Mesenchymal stem cell (in vitro differentiated cells and primary cell): ENCODE measurements around the gene LBP.

Experiments
- DNase-seq: peaks from one replicate; pipeline ENCODE4 v3.0.0-alpha.2; 2013
- H2AFZ ChIP-seq: one replicate; pipeline ENCODE4 v1.6.1; 2013; ENCODE audit warnings: low read depth, mild to moderate bottlenecking, control low read depth, inconsistent platforms, low read length, moderate library complexity
- H2AK5ac ChIP-seq: 2 replicates; pipeline ENCODE4 v1.6.1; 2013; ENCODE audit warnings: low read length, moderate library complexity, mild to moderate bottlenecking, inconsistent platforms; ENCODE audit not compliant: severe bottlenecking
- H2BK120ac ChIP-seq: one replicate; pipeline ENCODE4 v1.6.1; 2013; ENCODE audit warnings: low read depth, mild to moderate bottlenecking, inconsistent platforms, low read length, moderate library complexity
- H2BK12ac ChIP-seq, 2 experiments: one replicate each; pipeline ENCODE4 v1.6.1; 2013; ENCODE audit warnings: inconsistent platforms in 2 of 2, low read length in 2 of 2, mild to moderate bottlenecking in 2 of 2, moderate library complexity in 2 of 2, control low read depth in 1 of 2
- H2BK15ac ChIP-seq: one replicate; pipeline ENCODE4 v1.6.1; 2013; ENCODE audit warnings: mild to moderate bottlenecking, low read depth, inconsistent platforms; ENCODE audit not compliant: poor library complexity, severe bottlenecking
- H2BK5ac ChIP-seq: 2 replicates; pipeline ENCODE4 v1.6.1; 2013; ENCODE audit warnings: low read depth, mild to moderate bottlenecking, low read length, control low read depth, inconsistent platforms; ENCODE audit not compliant: poor library complexity, severe bottlenecking
- H3K14ac ChIP-seq, 2 experiments: one replicate each; pipeline ENCODE4 v1.6.1; 2013; ENCODE audit warnings: inconsistent platforms in 2 of 2, low read length in 2 of 2, control low read depth in 1 of 2, mild to moderate bottlenecking in 1 of 2, moderate library complexity in 1 of 2
- H3K18ac ChIP-seq, 2 experiments: one replicate each; pipeline ENCODE4 v1.6.1; 2013; ENCODE audit warnings: inconsistent platforms in 2 of 2, low read length in 2 of 2, control low read depth in 1 of 2, low read depth in 1 of 2, mild to moderate bottlenecking in 1 of 2
- H3K23ac ChIP-seq, 2 experiments: one replicate each; pipeline ENCODE4 v1.6.1; 2013; ENCODE audit warnings: inconsistent platforms in 2 of 2, low read length in 2 of 2, mild to moderate bottlenecking in 2 of 2, moderate library complexity in 2 of 2, control low read depth in 1 of 2
- H3K27ac ChIP-seq: 2 replicates; pipeline ENCODE4 v1.5.1; 2013; ENCODE audit warnings: mild to moderate bottlenecking, moderate library complexity, low read length, control low read depth, inconsistent platforms; ENCODE audit not compliant: poor library complexity, severe bottlenecking
- H3K27me3 ChIP-seq, 2 experiments: 2 replicates each; pipeline versions ENCODE4 v1.6.1 to v1.7.0; 2013; ENCODE audit warnings: low read length in 2 of 2, mild to moderate bottlenecking in 2 of 2, moderate library complexity in 2 of 2, control low read depth in 1 of 2, inconsistent platforms in 1 of 2; ENCODE audit not compliant: control insufficient read depth in 1 of 2, insufficient read depth in 1 of 2
- H3K36me3 ChIP-seq, 2 experiments: 2 replicates each; pipeline versions ENCODE4 v1.6.1 to v1.7.0; 2013; ENCODE audit warnings: low read length in 2 of 2, control low read depth in 1 of 2, inconsistent platforms in 1 of 2, low read depth in 1 of 2, mild to moderate bottlenecking in 1 of 2; ENCODE audit not compliant: insufficient read depth in 2 of 2, control insufficient read depth in 1 of 2
- H3K4ac ChIP-seq, 2 experiments: one replicate each; pipeline ENCODE4 v1.6.1; 2013; ENCODE audit warnings: inconsistent platforms in 2 of 2, low read length in 2 of 2, mild to moderate bottlenecking in 2 of 2, moderate library complexity in 2 of 2, control low read depth in 1 of 2, low read depth in 1 of 2
- H3K4me1 ChIP-seq: 2 replicates; pipeline ENCODE4 v1.6.1; 2013; ENCODE audit warnings: low read depth, low read length, control low read depth; ENCODE audit not compliant: control insufficient read depth, insufficient read depth
- H3K4me2 ChIP-seq: 2 replicates; pipeline ENCODE4 v1.6.1; 2013; ENCODE audit warnings: low read length, mild to moderate bottlenecking, inconsistent platforms; ENCODE audit not compliant: poor library complexity, severe bottlenecking
- H3K4me3 ChIP-seq, 2 experiments: 2 replicates each; pipeline versions ENCODE4 v1.5.1 to v1.7.0; 2013; ENCODE audit warnings: low read length in 2 of 2, mild to moderate bottlenecking in 2 of 2, control low read depth in 1 of 2, low read depth in 1 of 2; ENCODE audit not compliant: insufficient read depth in 1 of 2
- H3K79me1 ChIP-seq: replicated peaks from 2 replicates; pipeline ENCODE4 v1.6.1; 2013; ENCODE audit warnings: mild to moderate bottlenecking, control low read depth, low read length, inconsistent platforms; ENCODE audit not compliant: poor library complexity, severe bottlenecking
- H3K9ac ChIP-seq: 2 replicates; pipeline ENCODE4 v1.7.0; 2013; ENCODE audit warnings: mild to moderate bottlenecking, low read length, moderate library complexity
- H3K9me3 ChIP-seq: 2 replicates; pipeline ENCODE4 v1.7.0; 2013; ENCODE audit warnings: mild to moderate bottlenecking, low read length; ENCODE audit not compliant: control insufficient read depth
- H4K8ac ChIP-seq: one replicate; pipeline ENCODE4 v1.6.1; 2013; ENCODE audit warnings: inconsistent platforms, mild to moderate bottlenecking, low read length, moderate library complexity
- H4K91ac ChIP-seq: one replicate; pipeline ENCODE4 v1.6.1; 2013; ENCODE audit warnings: mild to moderate bottlenecking, low read length, inconsistent platforms
- WGBS: methylation state at CpG from one replicate; pipeline ENCODE4 v1.1.7; 2013; ENCODE audit warnings: mixed read lengths; 5-methylcytosine and 5-hydroxymethylcytosine counted together

LBP gene

DNA sequence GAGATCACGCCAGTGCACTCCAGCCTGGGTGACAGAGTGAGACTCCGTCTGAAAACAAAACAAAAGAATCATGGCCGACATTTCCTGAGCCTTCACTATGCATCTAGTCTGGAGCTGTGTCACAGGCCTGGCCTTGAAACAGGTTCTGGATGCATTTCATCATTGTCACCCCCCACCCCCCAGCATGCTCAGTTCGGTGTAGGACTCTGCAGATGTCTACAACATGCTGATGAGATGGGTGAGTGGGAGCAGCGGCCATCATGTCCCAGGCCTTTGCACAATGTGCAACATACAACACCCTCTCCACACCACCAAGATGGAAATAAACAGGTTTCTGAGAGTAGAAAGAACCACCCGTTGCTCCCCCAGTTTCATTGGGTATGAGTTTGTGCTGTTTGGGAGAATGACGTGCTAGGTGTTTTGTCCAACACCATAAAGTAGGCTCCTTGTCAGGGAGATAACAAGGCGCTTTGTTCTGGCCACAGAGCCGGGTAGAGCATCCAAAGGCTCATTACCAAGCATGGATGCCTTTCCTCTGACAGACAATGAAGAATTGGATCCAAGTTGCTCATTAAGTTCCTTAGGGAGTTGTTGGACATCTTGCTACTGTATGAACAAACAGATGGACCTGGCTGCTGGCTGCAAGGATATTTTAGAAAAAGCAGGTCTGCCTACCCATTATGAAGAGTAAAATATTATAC is 66.7 kb downstream of the LBP start:
- H4K8ac ChIP-seq = no peak overlapping the region
- no peak overlapping the region for H4K91ac ChIP-seq
- no peaks in the 10 kb centered on the region for H3K79me1 ChIP-seq
- no peak overlapping the region for H3K27ac ChIP-seq
- no peak overlapping the region for H2BK120ac ChIP-seq
- DNase-seq = no peak
- no peak overlapping the region for H2BK15ac ChIP-seq
- no peak overlapping the region for H3K4ac ChIP-seq
- no peak overlapping the region for H2BK5ac ChIP-seq
- no peak overlapping the region for H3K9ac ChIP-seq
- H3K4me3 ChIP-seq = no peak overlapping the region
- no peak overlapping the region for H3K4me2 ChIP-seq
- H3K36me3 ChIP-seq = peaks cover 30% of the 10 kb centered on the region in 2 experiments
- no peak overlapping the region for H2AFZ ChIP-seq
- H3K4me1 ChIP-seq = no peaks in the 10 kb centered on the region
- WGBS = 96% methylated on average over 7 of the region's 9 CpGs
- peaks cover 0 to 10% of the 10 kb centered on the region in 2 experiments for H3K27me3 ChIP-seq
- no peak overlapping the region for H3K14ac ChIP-seq
- H2AK5ac ChIP-seq = no peak overlapping the region
- no peak overlapping the region for H3K23ac ChIP-seq
- H2BK12ac ChIP-seq = no peak overlapping the region
- no peak overlapping the region for H3K18ac ChIP-seq
- H3K9me3 ChIP-seq = peaks cover 4% of the 10 kb centered on the region

DNA sequence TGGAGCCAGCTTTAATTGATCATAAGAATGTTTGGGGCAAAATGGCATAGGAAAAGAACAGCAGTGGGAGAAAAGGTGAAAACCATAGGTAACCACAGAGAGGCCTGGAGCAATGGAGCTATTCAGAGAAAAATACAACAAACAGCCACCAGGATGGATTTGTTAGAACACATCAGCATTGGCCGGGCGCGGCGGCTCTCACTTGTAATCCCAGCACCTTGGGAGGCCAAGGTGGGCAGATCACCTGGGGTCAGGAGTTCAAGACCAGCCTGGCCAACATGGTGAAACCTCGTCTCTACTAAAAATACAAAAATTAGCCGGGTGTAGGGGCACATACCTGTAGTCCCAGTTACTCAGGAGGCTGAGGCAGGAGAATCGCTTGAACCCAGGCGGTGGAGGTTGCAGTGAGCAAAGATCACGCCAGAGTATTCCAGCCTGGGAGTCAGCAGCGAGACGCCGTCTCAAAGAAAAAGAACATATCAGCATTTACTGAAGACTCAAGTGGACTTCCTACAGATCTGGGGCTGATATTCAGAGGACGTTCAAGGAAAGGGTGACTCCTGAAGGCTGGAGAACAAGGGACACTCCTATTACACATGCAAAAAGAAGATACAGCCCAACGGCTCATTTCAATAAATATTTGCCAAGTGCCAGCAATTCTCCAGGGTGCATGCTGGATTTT is 68.6 kb downstream of the LBP start:
- H2BK15ac ChIP-seq = no peak overlapping the region
- H3K4me1 ChIP-seq = no peaks in the 10 kb centered on the region
- H2BK120ac ChIP-seq = no peak overlapping the region
- no peak overlapping the region for H2AFZ ChIP-seq
- no peak overlapping the region for H2BK5ac ChIP-seq
- no peak overlapping the region for H4K91ac ChIP-seq
- H3K23ac ChIP-seq = no peak overlapping the region
- no peak overlapping the region for H3K18ac ChIP-seq
- peaks cover 4% of the 10 kb centered on the region for H3K9me3 ChIP-seq
- no peak overlapping the region for H3K27ac ChIP-seq
- no peak overlapping the region for H3K4ac ChIP-seq
- WGBS = 96% methylated on average over 14 of the region's 14 CpGs
- H3K4me2 ChIP-seq = no peak overlapping the region
- DNase-seq = no peak
- H3K4me3 ChIP-seq = no peak overlapping the region
- H4K8ac ChIP-seq = no peak overlapping the region
- H2AK5ac ChIP-seq = no peak overlapping the region
- H3K9ac ChIP-seq = no peak overlapping the region
- no peak overlapping the region for H2BK12ac ChIP-seq
- H3K14ac ChIP-seq = no peak overlapping the region
- H3K27me3 ChIP-seq = peaks cover 0 to 10% of the 10 kb centered on the region in 2 experiments
- H3K36me3 ChIP-seq = peaks cover 47 to 49% of the 10 kb centered on the region in 2 experiments
- H3K79me1 ChIP-seq = no peaks in the 10 kb centered on the region

DNA sequence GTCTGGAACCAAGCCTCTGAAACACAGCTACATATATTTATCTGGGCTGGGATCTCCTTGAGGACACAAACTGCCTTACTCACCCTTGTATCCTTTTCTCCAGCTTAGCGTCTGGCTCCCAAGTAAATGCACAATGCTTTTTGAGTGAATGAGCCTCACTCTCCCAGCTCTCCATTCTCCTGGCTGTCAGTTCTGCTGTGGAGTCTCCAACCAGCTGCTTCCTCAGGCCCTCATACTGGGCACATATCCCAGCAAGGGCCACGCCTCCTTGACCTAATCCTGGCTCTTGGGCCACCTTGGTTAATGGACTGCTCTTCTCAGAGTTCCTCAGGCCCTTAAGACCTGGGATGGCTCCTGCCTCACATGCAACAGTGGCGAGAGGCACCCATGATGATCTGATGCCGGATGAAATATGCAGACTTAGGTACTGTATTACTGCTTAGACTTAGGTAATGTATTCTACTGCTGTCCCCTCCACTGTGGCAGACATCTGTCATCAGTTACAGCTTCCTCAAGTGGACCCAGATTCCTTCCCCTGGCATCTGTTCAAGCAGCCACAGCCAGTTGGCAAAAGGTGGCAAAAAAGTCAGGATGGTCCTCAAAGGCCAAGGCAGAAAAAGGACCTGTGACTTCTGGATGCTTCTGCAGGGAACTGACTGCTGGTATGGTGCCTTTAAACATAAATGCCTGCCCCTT is 72.4 kb downstream of the LBP start:
- Histone ChIP-seq H3K4ac (no peak overlapping the region), H3K27me3 (peaks cover 0 to 10% of the 10 kb centered on the region in 2 experiments), H3K18ac (no peak overlapping the region), H2BK120ac (no peak overlapping the region), H2BK12ac (no peak overlapping the region), H4K91ac (no peak overlapping the region), H3K4me1 (no peaks in the 10 kb centered on the region), H2AFZ (no peak overlapping the region), H3K4me2 (no peak overlapping the region), H3K9me3 (no peaks in the 10 kb centered on the region), H3K79me1 (peaks cover 9% of the 10 kb centered on the region), H3K14ac (no peak overlapping the region), H2BK15ac (no peak overlapping the region), H2AK5ac (no peak overlapping the region), H3K23ac (no peak overlapping the region), H3K9ac (no peak overlapping the region), H3K36me3 (peaks cover 68 to 82% of the 10 kb centered on the region in 2 experiments), H3K27ac (no peak overlapping the region), H2BK5ac (no peak overlapping the region), H4K8ac (no peak overlapping the region), H3K4me3 (no peak overlapping the region)
- DNase-seq = peak; percentile 9
- 94% methylated on average over 4 of the region's 4 CpGs for WGBS
